ENCODE measurements around the gene WDR1.

WDR1 gene

DNA sequence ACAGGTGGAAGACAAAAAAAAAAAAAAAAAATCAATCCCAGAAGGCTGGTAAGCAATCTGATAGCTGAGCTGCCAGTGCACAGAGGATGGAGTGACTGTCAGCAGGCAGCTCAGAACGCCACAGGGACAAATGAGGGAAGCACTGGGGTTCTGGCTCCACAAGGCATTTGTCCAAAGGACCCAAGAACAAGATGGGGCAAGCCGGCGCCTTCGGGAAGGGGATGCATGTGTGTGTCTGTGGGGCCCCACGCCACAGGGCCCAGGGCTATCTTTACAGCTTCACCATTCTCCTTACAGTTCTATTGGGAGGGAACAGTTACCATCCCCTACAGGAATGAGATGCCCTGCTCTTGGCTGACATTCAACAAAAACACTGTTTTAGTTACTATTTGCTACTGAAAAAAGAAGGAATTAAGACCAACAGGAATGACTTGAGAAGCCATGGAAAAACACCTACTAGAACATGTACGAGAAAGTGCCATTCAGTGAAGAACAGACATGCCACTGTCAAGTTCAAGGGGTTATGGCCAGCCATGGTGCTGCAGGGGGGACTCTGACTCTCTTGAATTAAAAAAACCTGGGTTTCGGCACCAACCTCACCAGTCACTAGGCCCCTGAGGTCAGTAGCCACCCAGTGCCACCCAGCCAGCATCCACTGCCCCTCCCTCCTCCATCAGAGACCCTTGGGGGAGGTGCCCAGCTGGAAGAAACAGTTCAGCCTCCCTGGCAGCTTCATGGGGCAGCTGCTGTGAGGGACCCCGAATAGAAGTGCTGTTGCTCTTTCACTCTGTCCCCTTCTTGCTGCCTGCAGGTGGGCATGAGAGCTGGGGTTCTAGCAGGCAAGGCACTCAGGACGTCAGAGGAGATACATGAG lies 18.5 kb downstream of the WDR1 start:
- DNase-seq, result no peak

GRCh38 chr4:10096978-10097335 lies 19.6 kb downstream of the WDR1 start:
- no peak for DNase-seq

GRCh38 chr4:10096201-10096977 lies 20.2 kb downstream of the WDR1 start:
- peak; percentile 75 for DNase-seq

GRCh38 chr4:10095296-10095991 lies 21.2 kb downstream of the WDR1 start:
- peak; percentile 45 for DNase-seq

DNA sequence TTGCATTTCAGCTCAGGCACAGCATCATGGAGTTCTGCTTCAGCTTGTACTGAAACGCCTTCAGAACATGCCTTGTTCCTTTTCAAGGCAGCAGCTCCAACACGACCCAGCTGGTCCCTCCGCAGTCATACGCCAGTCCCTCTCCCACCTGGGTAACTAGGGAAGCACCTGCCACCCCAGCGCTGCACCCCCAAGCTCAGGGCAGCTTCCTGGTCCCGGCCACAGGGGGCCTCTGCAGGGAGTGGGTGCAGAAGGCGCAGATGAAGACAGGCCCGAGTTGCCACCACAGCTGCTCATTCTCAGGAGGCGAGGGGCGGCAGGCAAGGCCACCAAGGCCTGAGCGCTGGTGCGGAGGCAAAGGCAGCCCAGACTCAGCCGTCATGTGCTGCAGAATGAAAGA lies 21.8 kb downstream of the WDR1 start:
- DNase-seq, result no peak

DNA sequence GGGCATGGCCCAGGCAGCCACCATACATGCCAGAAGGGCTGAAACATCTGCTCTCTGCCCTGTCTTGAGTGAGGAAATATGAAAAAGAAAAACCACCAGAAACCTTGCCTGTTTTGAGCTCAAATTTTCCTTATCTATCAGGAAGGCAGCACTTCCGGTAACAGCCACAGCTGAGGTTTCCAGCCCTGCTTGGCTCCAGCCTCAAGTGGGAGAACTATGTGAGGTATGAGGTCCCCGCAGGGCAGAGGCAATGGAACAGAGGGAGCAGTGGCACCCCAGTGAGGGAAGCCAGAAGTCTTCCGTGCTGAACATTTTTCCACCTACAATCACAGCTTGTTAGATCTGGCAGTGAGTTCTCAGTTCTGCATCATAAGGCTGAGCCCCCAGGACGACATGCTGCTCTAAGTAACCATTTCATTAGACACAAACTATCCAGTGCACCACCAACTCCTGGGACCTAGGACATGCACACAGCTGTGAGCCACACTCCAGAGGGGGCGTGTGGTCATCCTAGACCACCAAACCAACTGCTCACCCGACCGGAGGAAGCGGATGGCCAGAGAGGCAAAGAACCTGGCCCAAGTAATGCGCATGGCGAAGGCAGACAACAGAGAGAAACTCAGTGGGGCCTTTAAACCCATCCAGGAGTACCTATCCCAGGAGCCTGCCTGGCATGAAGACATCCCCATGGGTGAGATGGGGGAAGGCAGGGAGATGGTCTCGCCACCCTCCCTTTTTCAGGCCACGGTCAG lies 22.6 kb downstream of the WDR1 start:
- DNase-seq, result no peak

GRCh38 chr4:10093271-10093621 lies 23.4 kb downstream of the WDR1 start:
- DNase-seq, result no peak

- DNase-seq, result no peak
These were observed 23.9 kb downstream of the WDR1 start for GRCh38 chr4:10092481-10093270.

DNA sequence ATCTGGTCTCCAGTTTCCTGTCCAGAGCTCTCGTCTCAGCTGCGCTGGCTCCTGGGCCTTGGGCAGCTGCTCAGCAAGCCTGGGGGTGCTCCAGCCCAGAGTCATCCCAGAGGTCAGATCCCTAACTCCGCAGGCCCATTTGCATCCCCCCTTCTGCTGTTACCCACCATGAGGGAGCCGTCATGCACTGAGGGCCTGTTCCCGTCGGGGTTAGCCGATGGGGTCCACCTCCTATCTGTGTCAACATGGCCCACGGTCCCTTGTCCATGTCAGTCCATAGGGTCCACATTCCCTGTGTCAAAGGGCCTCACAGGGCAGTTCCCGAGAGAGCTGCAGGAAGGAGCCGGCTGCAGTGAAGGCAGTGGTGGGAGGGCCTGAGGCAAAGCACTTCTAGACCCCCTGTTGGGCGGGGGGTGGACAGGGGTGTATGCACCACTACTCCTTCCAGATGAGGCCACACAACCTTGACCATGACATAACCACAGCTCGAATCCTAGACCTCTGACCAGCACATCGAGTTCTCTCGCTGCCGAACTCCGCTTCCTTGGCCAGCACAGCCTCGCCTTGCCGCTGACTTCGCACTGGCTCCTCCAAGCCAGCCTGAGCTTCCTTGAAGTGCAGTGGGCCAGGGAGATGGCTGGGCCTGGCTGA lies 24.9 kb downstream of the WDR1 start:
- DNase-seq, result no peak

DNA sequence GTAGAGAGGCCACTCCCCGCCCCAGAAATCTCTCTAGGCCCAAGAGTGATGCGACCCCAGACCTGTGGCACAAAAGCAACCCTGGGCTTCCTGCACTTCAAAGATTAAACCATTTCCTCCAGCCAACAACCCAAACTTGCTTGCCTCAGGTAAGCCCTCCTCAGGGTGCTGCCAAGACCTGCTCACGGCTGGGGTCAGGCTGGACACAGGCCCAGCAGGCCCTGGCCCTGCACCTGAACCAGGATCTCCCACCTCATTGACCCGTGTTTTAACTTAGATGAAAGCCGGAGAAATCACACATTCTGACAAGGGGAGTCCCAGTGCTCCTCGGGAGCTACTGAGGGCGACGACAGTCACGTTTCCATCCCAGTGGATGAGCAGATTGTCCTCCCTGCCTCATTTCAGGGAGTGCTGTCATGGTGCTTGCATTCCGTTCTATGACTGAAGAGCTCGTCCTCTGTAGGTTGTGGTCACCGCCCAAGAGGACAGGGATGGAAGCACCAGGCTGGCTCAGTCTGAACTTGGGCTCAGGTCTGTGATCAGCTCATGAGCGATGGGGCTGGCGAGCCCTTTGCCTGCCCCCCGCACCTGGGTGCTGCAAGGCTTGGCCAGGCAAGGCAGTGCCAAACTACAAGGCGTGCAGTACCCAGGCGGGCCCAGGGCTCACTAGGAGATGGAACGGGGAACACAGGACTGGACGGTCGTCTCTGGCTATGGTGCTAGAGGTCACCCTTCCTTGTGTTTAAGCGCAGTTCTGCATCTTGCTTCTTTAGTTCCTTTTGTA lies 25.9 kb downstream of the WDR1 start:
- DNase-seq, result no peak

DNA sequence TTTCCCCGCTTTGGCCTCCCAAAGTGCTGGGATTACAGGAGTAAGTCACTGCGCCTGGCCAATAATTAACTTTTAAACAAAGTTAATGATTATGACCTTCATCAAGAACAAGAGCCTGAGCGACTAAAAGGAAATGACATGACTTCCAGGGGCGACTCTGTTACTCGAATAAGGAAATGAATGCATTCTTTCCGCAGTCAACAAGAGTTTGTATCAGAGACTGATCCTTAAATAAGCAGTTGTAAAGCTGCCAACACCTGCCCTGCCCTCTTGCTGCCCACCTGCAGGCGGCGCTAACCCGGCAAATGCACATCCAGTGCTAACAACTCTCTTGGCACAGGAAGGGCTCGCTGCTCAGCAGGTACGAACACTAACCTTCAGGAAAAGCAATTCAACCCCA lies 27.3 kb downstream of the WDR1 start:
- DNase-seq, result no peak

DNA sequence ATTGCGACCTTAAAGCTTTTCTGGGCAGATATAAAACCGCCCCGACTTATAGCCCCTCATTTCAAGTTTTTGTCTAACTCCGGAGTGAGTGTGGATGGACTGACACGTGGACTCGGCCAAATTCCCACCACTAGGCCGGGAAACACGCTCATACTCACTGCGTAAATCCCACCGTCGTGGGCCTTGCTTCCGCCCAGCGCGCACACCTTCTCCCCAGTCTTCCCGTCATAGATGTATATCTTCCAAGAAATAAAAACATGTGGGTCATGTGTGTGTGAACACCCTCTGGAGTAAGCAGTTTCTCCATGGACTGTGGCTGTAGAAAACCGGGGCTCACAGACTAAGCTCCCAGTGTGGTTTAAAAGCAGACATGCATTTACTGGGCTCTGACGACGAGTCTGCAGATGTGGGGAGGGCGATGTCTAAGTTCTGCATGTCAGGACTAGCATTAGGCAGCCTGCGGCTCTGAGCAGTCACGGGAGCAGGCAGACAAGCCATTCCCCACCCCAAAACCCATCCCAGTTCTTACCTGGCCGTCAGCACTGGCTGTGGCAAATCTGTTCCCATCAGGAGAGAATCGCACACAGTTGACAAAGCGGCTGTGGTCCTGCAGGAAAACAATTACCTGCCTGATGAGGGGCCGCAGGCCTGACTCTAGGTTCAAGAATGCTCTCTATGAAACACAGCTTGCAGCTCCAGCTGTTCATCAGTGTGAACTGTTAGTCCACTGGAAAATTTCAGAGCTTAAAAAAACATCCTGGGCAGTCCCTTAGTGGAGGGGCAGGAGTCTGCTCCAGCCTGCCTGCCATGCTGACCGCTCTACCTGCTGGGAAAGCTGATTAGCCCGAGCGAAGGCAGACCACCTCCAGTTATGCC lies 28.2 kb downstream of the WDR1 start:
- no peak for DNase-seq

- DNase-seq, result no peak
These were observed 29.3 kb downstream of the WDR1 start for GRCh38 chr4:10087152-10087791.

DNA sequence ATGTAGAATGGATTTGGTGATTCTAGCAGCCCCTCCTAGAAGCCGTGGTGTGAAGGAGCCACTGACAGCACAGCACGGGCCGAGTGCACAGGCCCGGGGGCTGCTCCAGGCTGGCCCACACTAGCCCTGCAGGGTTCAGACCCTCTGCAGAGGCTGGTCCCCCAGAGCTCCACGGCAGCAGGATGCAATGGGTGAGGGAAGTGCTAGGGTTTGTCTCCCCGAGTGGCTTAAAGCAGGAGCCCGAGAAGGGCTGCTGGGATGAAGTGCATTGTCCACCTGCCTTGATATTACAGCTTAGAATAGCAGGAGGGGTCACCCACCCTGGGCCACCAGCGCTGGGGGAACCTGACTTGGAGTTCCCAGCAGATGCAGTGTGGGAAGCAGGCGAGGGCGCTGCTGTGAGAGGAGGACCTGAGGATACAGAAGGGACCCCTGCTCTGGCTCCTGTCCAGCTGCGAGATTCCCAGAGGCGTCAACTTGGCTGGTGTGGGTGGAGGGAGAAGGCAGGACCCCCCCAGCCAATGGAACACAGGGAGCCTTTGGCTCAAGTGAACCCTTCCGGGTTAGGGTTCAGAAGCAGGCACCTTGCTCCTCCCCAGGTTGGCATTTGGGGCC lies 30.0 kb downstream of the WDR1 start:
- no peak for DNase-seq

- DNase-seq, result no peak
These were observed 30.6 kb downstream of the WDR1 start for GRCh38 chr4:10085828-10086505.

GRCh38 chr4:10085386-10085785 lies 31.2 kb downstream of the WDR1 start:
- no peak for DNase-seq

DNA sequence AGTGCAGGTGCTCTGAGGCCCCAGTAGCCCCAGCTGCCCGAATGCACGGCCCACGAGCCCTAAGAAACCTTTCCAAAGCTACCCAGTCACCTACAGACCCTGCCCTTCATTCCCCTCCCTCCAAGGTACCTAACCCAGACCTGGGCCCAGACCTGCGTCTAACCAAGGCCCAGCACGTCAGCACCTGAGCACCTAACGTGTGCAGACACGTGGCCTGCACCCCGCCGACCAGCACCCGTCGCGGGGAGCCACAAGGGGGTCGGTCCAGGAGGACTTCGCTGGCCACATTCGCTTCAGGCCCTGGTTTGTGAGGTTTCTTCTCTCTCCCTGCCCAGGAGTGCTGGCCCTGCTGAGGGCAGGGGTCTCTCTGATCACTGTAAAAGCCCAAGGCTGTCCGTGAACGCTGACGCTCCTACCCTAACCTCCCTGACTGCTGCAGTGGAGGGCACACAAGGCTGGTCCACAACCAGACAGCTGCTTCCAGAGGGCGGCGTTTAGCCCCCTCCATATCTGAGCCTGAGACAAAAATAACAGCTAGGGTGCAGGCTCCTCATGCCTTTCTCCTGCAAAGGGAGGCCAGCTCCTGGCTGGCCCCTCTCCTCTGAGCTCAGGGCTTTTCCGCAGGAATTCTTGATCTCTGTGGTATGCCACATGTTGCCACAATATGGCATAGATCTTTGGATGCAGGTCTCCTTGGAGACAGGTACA lies 31.8 kb downstream of the WDR1 start:
- DNase-seq, result no peak
